GM23338 (cell line): ENCODE measurements around the gene TENM4. TPM values are rescaled to one million over a fixed set of nuclear protein-coding genes. Genes with fewer than 3 reads are reported as not detected.
A peak's percentile ranks its signal among the peaks of the same experiment; 100 is the strongest.

Experiments
- ATAC-seq: fragments of 200-7000 bp; cut with Tn5 transposase; 3 replicates; pipeline ENCODE4 v1.9.1; 2020
- DNase-seq: peaks from one replicate; pipeline ENCODE4 v3.0.0-alpha.2; 2015; ENCODE audit warnings: low spot score
- H2AFZ ChIP-seq: fragments of 200-600 bp; sonication (generic); 2 replicates; pipeline ENCODE4 v1.8.0; 2016; ENCODE audit warnings: antibody characterized with exemption, mild to moderate bottlenecking, moderate library complexity
- H3F3A ChIP-seq: fragments of 200-600 bp; sonication (generic); replicated peaks from 2 replicates; pipeline ENCODE4 v1.8.0; 2017; ENCODE audit warnings: antibody characterized with exemption, mixed run types, low read depth
- H3K27ac ChIP-seq: fragments of 200-600 bp; sonication (generic); 2 replicates; pipeline ENCODE4 v1.6.1; 2016; ENCODE audit warnings: low read depth
- H3K27me3 ChIP-seq: fragments of 200-600 bp; sonication (generic); 2 replicates; pipeline ENCODE4 v1.8.0; 2016; ENCODE audit warnings: mild to moderate bottlenecking, mixed run types, moderate library complexity; ENCODE audit not compliant: insufficient read depth
- H3K36me3 ChIP-seq: fragments of 200-600 bp; sonication (generic); 2 replicates; pipeline ENCODE4 v1.8.0; 2016; ENCODE audit warnings: mild to moderate bottlenecking; ENCODE audit not compliant: insufficient read depth
- H3K4me1 ChIP-seq: fragments of 200-600 bp; sonication (generic); 2 replicates; pipeline ENCODE4 v1.8.0; 2016; ENCODE audit warnings: mild to moderate bottlenecking, moderate library complexity; ENCODE audit not compliant: insufficient read depth
- H3K4me2 ChIP-seq: fragments of 200-600 bp; sonication (generic); 2 replicates; pipeline ENCODE4 v1.7.1; 2017; ENCODE audit warnings: mixed run types
- H3K4me3 ChIP-seq: fragments of 200-600 bp; sonication (generic); 2 replicates; pipeline ENCODE4 v1.6.1; 2016; ENCODE audit warnings: mixed run types
- H3K79me2 ChIP-seq: fragments of 200-600 bp; sonication (generic); replicated peaks from 2 replicates; pipeline ENCODE4 v1.8.0; 2017; ENCODE audit warnings: mild to moderate bottlenecking; ENCODE audit not compliant: insufficient read depth
- H3K9me2 ChIP-seq: fragments of 200-600 bp; sonication (generic); 2 replicates; pipeline ENCODE4 v1.8.0; 2017; ENCODE audit not compliant: insufficient read depth
- H4K20me1 ChIP-seq: fragments of 200-600 bp; sonication (generic); replicated peaks from 2 replicates; pipeline ENCODE4 v1.8.0; 2017; ENCODE audit warnings: mild to moderate bottlenecking; ENCODE audit not compliant: insufficient read depth
- H3K27ac Mint-ChIP-seq: 2 replicates; pipeline ENCODE4 v1.8.0; 2020; ENCODE audit warnings: inconsistent platforms, mild to moderate bottlenecking, moderate library complexity, mixed read lengths
- H3K27me3 Mint-ChIP-seq: 3 replicates; pipeline ENCODE4 v1.8.0; 2022; ENCODE audit warnings: low read depth, mild to moderate bottlenecking, moderate library complexity, mixed read lengths, inconsistent platforms; ENCODE audit not compliant: insufficient read depth, poor library complexity
- H3K36me3 Mint-ChIP-seq: 3 replicates; pipeline ENCODE4 v1.8.0; 2021; ENCODE audit warnings: low read depth, mild to moderate bottlenecking, inconsistent platforms, moderate library complexity, mixed read lengths
- H3K4me1 Mint-ChIP-seq: 3 replicates; pipeline ENCODE4 v1.8.0; 2020; ENCODE audit warnings: mild to moderate bottlenecking, inconsistent platforms, mixed read lengths
- H3K4me3 Mint-ChIP-seq: 3 replicates; pipeline ENCODE4 v1.8.0; 2021; ENCODE audit warnings: moderate library complexity, mild to moderate bottlenecking, inconsistent platforms, mixed read lengths
- H3K9me3 Mint-ChIP-seq: 3 replicates; pipeline ENCODE4 v1.8.0; 2020; ENCODE audit warnings: moderate library complexity, mild to moderate bottlenecking, inconsistent platforms, mixed read lengths
- CREB1 ChIP-seq: fragments of 250-450 bp; sonication (Bioruptor Pico); IDR thresholded peaks from 2 replicates; pipeline ENCODE4 v1.5.0; 2020; ENCODE audit warnings: low read depth, mild to moderate bottlenecking, moderate library complexity
- CTCF ChIP-seq, 2 experiments: fragments of 200-600 bp in 1 of 2; sonication (generic) in 1 of 2; conservative IDR thresholded peaks; 2 replicates each; pipeline versions ENCODE4 v1.5.1 to v1.6.1; 2016 to 2017; ENCODE audit warnings: antibody characterized with exemption in 2 of 2, low read depth in 2 of 2, mild to moderate bottlenecking in 2 of 2, moderate library complexity in 1 of 2
- ETS1 ChIP-seq: IDR thresholded peaks from 2 replicates; pipeline ENCODE4 v1.6.1; 2016; ENCODE audit warnings: antibody characterized with exemption
- EZH2 ChIP-seq: fragments of 200-600 bp; sonication (generic); IDR thresholded peaks from one replicate; pipeline ENCODE4 v1.8.0; 2017; ENCODE audit warnings: antibody characterized with exemption, mild to moderate bottlenecking, low read depth; ENCODE audit not compliant: unreplicated experiment
- EZH2phosphoT487 ChIP-seq: fragments of 200-600 bp; sonication (generic); IDR thresholded peaks from one replicate; pipeline ENCODE4 v1.8.1; 2018; ENCODE audit warnings: antibody characterized with exemption; ENCODE audit not compliant: unreplicated experiment
- JUNB ChIP-seq: IDR thresholded peaks from one replicate; pipeline ENCODE4 v1.6.1; 2016; ENCODE audit warnings: antibody characterized with exemption; ENCODE audit not compliant: unreplicated experiment
- NANOG ChIP-seq: IDR thresholded peaks from 2 replicates; pipeline ENCODE4 v1.6.1; 2016; ENCODE audit warnings: antibody characterized with exemption, borderline replicate concordance
- POLR2AphosphoS5 ChIP-seq: IDR thresholded peaks from 2 replicates; pipeline ENCODE4 v1.6.1; 2016; ENCODE audit warnings: antibody characterized with exemption, low read depth
- REST ChIP-seq: IDR thresholded peaks from one replicate; pipeline ENCODE4 v1.6.1; 2018; ENCODE audit warnings: antibody characterized with exemption; ENCODE audit not compliant: unreplicated experiment
- STAT1 ChIP-seq: IDR thresholded peaks from one replicate; pipeline ENCODE4 v1.6.1; 2016; ENCODE audit warnings: antibody characterized with exemption; ENCODE audit not compliant: unreplicated experiment
- ZNF114 ChIP-seq: fragments of 250-450 bp; sonication (Bioruptor Pico); IDR thresholded peaks from 2 replicates; pipeline ENCODE4 v1.5.0; 2020; ENCODE audit warnings: mild to moderate bottlenecking, moderate library complexity
- ZNF331 ChIP-seq: fragments of 250-450 bp; sonication (Bioruptor Pico); IDR thresholded peaks from 2 replicates; pipeline ENCODE4 v1.5.0; 2020; ENCODE audit warnings: low read depth, mild to moderate bottlenecking, moderate library complexity
- ZNF462 ChIP-seq: fragments of 250-450 bp; sonication (Bioruptor Pico); IDR thresholded peaks from 2 replicates; pipeline ENCODE4 v1.5.0; 2020; ENCODE audit warnings: mild to moderate bottlenecking, moderate library complexity
- polyA plus RNA-seq: library from polyadenylated mRNA; unstranded; fragments of >200 nt; fragmentation: Nextera tagmentation; extraction: Ambion mirVana; gene quantifications from 2 replicates; pipeline ENCODE4 v1.2.1, GENCODE V29; 2016
- total RNA-seq: library from RNA; depleted of rRNA; stranded (reverse); fragments of >200 nt; shearing (Covaris generic); gene quantifications from 2 replicates; pipeline ENCODE4 v1.2.3, GENCODE V29; 2014

The TENM4 gene
- total and polyA plus RNA-seq, 2 experiments from 2014 or later = 7.3 TPM

GRCh38 chr11:79067352-79067679, 373.5 kb downstream of the TENM4 start:
- ATAC-seq (no peak), DNase-seq (no peak)
- H3K4me3 ChIP-seq = no peak overlapping the region
- H3K27ac Mint-ChIP-seq = no peak overlapping the region
- no peaks in the 10 kb centered on the region for H3K79me2 ChIP-seq
- H3K4me1 Mint-ChIP-seq = peaks cover 30% of the 10 kb centered on the region
- no peak for TF ChIP-seq STAT1
- TF ChIP-seq EZH2 = no peak
- no peak for TF ChIP-seq JUNB
- no peak for TF ChIP-seq ETS1
- TF ChIP-seq POLR2AphosphoS5 = no peak
- TF ChIP-seq CREB1 (CRISPR knock-in tag) = no peak
- no peak for TF ChIP-seq CTCF (conservative IDR thresholded peaks at IDR 0.05; ENCODE audit: low read depth in 2 of 2)
- TF ChIP-seq ZNF462 (CRISPR knock-in tag) = no peak
- TF ChIP-seq REST = no peak
- no peak for TF ChIP-seq ZNF114
- no peak for TF ChIP-seq ZNF331 (CRISPR knock-in tag)
- no peak for TF ChIP-seq NANOG
- no peak for TF ChIP-seq EZH2phosphoT487
- no peaks in the 10 kb centered on the region for H3F3A ChIP-seq
- H3K9me3 Mint-ChIP-seq = no peaks in the 10 kb centered on the region
- no peaks in the 10 kb centered on the region for H3K27me3 ChIP-seq
- H3K4me2 ChIP-seq = no peak overlapping the region
- no peak overlapping the region for H3K27ac ChIP-seq
- H4K20me1 ChIP-seq = no peaks in the 10 kb centered on the region
- no peaks in the 10 kb centered on the region for H3K9me2 ChIP-seq
- peak overlapping the region; percentile 80; the same call in 1 of the 2 replicates for H2AFZ ChIP-seq
- H3K4me1 ChIP-seq = peaks cover 12% of the 10 kb centered on the region
- H3K36me3 Mint-ChIP-seq = no peaks in the 10 kb centered on the region; the same call in 2 of the 3 replicates
- H3K4me3 Mint-ChIP-seq = peak overlapping the region; percentile 33; the same call in 2 of the 3 replicates
- H3K36me3 ChIP-seq = no peaks in the 10 kb centered on the region
- peaks cover 9% of the 10 kb centered on the region for H3K27me3 Mint-ChIP-seq
